ENCODE results near the gene CXCL16. TPM values are rescaled to one million over a fixed set of nuclear protein-coding genes. Genes with fewer than 3 reads are reported as not detected.

CXCL16 gene
- total RNA-seq, 1 donor, result 11.2 TPM

- no peaks in the 10 kb centered on the region for H3K9me3 ChIP-seq (ENCODE audit: low read depth, low read length)
- H3K4me2 ChIP-seq (ENCODE audit: insufficient read depth, low read length), result no peak overlapping the region
- H3K4me3 ChIP-seq (ENCODE audit: insufficient read depth, low read length), result no peak overlapping the region
- peaks cover 29% of the 10 kb centered on the region for H3K27me3 ChIP-seq (ENCODE audit: insufficient read depth, low read length)
- no peak for TF ChIP-seq CTCF (IDR thresholded peaks at IDR 0.05; ENCODE audit: extremely low read depth, low read depth, low read length)
- no peak for DNase-seq (ENCODE audit: insufficient read length, low spot score, missing footprints)
- H4K20me1 ChIP-seq (ENCODE audit: insufficient read depth, low read length), result no peaks in the 10 kb centered on the region
- no peak overlapping the region for H3K27ac ChIP-seq (ENCODE audit: low read depth, low read length)
- H3K36me3 ChIP-seq (ENCODE audit: insufficient read depth, low read length), result no peaks in the 10 kb centered on the region
- no peaks in the 10 kb centered on the region for H3K4me1 ChIP-seq (ENCODE audit: insufficient read depth, low read length)
- H2AFZ ChIP-seq (ENCODE audit: low read length), result no peak overlapping the region
- no peaks in the 10 kb centered on the region for H3K79me2 ChIP-seq (ENCODE audit: insufficient read depth, low read length)
Measured at GRCh38 chr17:4780325-4780955, 40.7 kb upstream of the CXCL16 start.

GRCh38 chr17:4777969-4778760 is 38.4 kb upstream of the CXCL16 start:
- no peak overlapping the region for H2AFZ ChIP-seq (ENCODE audit: low read length)
- H3K4me3 ChIP-seq (ENCODE audit: insufficient read depth, low read length), result no peak overlapping the region
- no peak for DNase-seq (ENCODE audit: insufficient read length, low spot score, missing footprints)
- no peaks in the 10 kb centered on the region for H3K9me3 ChIP-seq (ENCODE audit: low read depth, low read length)
- no peaks in the 10 kb centered on the region for H4K20me1 ChIP-seq (ENCODE audit: insufficient read depth, low read length)
- no peaks in the 10 kb centered on the region for H3K4me1 ChIP-seq (ENCODE audit: insufficient read depth, low read length)
- peaks cover 8% of the 10 kb centered on the region for H3K27me3 ChIP-seq (ENCODE audit: insufficient read depth, low read length)
- H3K27ac ChIP-seq (ENCODE audit: low read depth, low read length), result no peak overlapping the region
- no peaks in the 10 kb centered on the region for H3K36me3 ChIP-seq (ENCODE audit: insufficient read depth, low read length)
- no peaks in the 10 kb centered on the region for H3K79me2 ChIP-seq (ENCODE audit: insufficient read depth, low read length)
- no peak overlapping the region for H3K4me2 ChIP-seq (ENCODE audit: insufficient read depth, low read length)
- TF ChIP-seq CTCF (IDR thresholded peaks at IDR 0.05; ENCODE audit: extremely low read depth, low read depth, low read length), result no peak

- H4K20me1 ChIP-seq (ENCODE audit: insufficient read depth, low read length), result no peaks in the 10 kb centered on the region
- no peaks in the 10 kb centered on the region for H3K36me3 ChIP-seq (ENCODE audit: insufficient read depth, low read length)
- no peaks in the 10 kb centered on the region for H3K27me3 ChIP-seq (ENCODE audit: insufficient read depth, low read length)
- no peak overlapping the region for H3K27ac ChIP-seq (ENCODE audit: low read depth, low read length)
- H3K79me2 ChIP-seq (ENCODE audit: insufficient read depth, low read length), result no peaks in the 10 kb centered on the region
- no peak overlapping the region for H2AFZ ChIP-seq (ENCODE audit: low read length)
- DNase-seq (ENCODE audit: insufficient read length, low spot score, missing footprints), result no peak
- no peak overlapping the region for H3K4me2 ChIP-seq (ENCODE audit: insufficient read depth, low read length)
- H3K9me3 ChIP-seq (ENCODE audit: low read depth, low read length), result no peaks in the 10 kb centered on the region
- no peaks in the 10 kb centered on the region for H3K4me1 ChIP-seq (ENCODE audit: insufficient read depth, low read length)
- TF ChIP-seq CTCF (IDR thresholded peaks at IDR 0.05; ENCODE audit: extremely low read depth, low read depth, low read length), result no peak
- no peak overlapping the region for H3K4me3 ChIP-seq (ENCODE audit: insufficient read depth, low read length)
Measured at GRCh38 chr17:4772235-4772613, 32.5 kb upstream of the CXCL16 start.

- Histone ChIP-seq H4K20me1 (ENCODE audit: insufficient read depth, low read length) (no peaks in the 10 kb centered on the region), H3K36me3 (ENCODE audit: insufficient read depth, low read length) (no peaks in the 10 kb centered on the region), H3K4me1 (ENCODE audit: insufficient read depth, low read length) (peaks cover under 1% of the 10 kb centered on the region), H3K79me2 (ENCODE audit: insufficient read depth, low read length) (no peaks in the 10 kb centered on the region), H3K27me3 (ENCODE audit: insufficient read depth, low read length) (no peaks in the 10 kb centered on the region), H3K4me3 (ENCODE audit: insufficient read depth, low read length) (no peak within 1 kb of the TSS), H2AFZ (ENCODE audit: low read length) (no peak within 1 kb of the TSS), H3K4me2 (ENCODE audit: insufficient read depth, low read length) (no peak within 1 kb of the TSS), H3K27ac (ENCODE audit: low read depth, low read length) (no peak within 1 kb of the TSS), H3K9me3 (ENCODE audit: low read depth, low read length) (no peaks in the 10 kb centered on the region)
- TF ChIP-seq CTCF (IDR thresholded peaks at IDR 0.05; ENCODE audit: extremely low read depth, low read depth, low read length), result no peak
- no peak for DNase-seq (ENCODE audit: insufficient read length, low spot score, missing footprints)
Measured at GRCh38 chr17:4771519-4772234, 31.9 kb upstream of the CXCL16 start, which contains the start of gene TM4SF5. Gene TM4SF5 (plus strand): TSS chr17:4771886. CDS start chr17:4771923, 37 bp downstream.

Data from osteoblast (primary cell).